ENCODE results near the gene SMIM21.

The SMIM21 gene

DNA sequence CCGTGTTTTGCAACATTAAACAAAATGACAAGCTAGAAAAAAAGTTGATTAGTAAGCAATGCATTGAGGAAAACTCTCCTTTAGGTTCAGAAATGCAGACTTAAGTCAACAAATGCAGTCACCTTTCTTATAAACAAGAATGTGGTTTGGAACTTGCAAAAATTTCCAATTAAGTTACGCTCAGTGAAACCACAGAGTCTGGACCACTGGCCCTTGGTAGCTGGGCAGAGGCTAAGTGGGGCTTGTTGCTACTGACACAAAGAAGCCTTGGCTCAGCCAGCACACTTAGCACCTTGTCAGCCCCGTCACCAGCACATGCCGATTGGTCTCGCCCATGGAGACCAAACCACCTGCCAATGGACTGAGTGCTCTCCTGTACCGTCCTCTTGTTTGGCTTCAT is 53.0 kb downstream of the SMIM21 start:
- TF ChIP-seq, protein P1, sequence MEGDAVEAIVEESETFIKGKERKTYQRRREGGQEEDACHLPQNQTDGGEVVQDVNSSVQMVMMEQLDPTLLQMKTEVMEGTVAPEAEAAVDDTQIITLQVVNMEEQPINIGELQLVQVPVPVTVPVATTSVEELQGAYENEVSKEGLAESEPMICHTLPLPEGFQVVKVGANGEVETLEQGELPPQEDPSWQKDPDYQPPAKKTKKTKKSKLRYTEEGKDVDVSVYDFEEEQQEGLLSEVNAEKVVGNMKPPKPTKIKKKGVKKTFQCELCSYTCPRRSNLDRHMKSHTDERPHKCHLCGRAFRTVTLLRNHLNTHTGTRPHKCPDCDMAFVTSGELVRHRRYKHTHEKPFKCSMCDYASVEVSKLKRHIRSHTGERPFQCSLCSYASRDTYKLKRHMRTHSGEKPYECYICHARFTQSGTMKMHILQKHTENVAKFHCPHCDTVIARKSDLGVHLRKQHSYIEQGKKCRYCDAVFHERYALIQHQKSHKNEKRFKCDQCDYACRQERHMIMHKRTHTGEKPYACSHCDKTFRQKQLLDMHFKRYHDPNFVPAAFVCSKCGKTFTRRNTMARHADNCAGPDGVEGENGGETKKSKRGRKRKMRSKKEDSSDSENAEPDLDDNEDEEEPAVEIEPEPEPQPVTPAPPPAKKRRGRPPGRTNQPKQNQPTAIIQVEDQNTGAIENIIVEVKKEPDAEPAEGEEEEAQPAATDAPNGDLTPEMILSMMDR (IDR thresholded peaks at IDR 0.05): no peak

DNA sequence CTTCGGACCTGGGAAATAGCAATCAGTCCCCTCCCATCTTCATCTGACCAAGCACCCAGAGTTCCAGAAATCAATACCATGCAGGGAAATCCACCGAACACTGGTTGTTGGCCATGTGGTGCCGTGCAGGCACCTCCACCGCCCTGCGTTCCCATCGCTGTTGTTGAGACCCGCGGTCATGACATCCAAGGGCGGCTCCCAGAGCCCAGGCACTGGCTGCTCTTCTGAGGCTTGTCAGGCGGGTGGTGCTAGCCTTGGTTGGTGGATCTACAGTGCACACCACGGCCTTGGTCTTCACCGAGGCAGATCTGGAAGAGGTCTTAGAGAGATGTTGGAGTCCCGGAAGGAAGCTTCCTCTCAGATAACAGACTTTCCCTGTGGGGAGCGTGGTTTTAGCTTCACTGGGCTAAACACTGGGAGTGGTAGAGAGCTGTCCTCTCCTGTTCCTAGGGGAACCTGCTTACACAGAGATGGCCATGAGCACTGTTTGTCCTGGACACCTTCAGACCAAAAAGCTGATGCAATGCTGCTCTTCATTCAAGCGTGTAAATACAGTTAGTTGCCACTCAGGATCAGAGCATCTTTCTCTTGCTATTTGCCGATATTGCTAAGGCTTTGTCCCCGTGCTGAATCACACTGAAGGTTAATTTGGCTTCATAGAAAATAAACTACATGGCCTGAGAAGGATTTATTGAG is 58.3 kb downstream of the SMIM21 start:
- TF ChIP-seq, protein P1 (IDR thresholded peaks at IDR 0.05): no peak

DNA sequence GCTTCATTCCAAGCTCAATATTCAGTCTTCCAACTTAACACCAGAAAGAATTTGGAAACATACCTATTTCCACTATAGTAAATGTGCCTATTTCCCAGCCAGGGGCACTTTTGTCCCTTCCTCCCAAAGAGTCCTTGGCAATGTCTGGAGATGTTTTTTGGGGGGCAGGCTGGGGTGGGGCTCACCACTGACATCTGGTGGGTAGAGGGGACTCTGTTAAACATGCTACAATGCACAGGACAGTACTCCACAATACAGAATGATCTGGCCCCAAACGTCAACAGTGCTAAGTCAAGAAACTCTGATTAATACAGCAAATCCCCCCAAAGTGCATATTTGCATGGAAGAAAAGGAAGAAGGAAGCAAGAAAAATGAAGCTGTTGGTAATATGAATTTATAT is 61.7 kb downstream of the SMIM21 start:
- TF ChIP-seq, protein P1 (IDR thresholded peaks at IDR 0.05): no peak; the same call in 1 of the 2 replicates

DNA sequence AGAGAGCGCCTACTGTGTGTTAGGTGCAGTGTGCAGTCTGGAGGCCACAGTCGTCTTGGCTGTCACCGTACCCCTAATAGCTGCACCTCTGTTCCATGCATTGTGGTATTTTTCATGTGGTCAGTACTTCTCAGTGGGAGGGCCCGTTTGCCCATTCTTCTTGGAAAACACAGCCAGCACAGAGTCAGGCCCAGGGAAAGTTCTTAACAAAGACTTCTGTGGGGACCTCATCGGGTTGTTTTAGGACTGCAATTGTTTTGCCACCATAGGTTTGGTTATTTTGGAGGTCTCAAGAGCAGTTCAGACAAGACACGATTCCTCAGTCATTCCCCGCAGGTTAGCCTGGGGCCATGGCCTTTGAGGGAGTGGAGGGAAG is 62.3 kb downstream of the SMIM21 start:
- TF ChIP-seq, protein P1 (IDR thresholded peaks at IDR 0.05): no peak

DNA sequence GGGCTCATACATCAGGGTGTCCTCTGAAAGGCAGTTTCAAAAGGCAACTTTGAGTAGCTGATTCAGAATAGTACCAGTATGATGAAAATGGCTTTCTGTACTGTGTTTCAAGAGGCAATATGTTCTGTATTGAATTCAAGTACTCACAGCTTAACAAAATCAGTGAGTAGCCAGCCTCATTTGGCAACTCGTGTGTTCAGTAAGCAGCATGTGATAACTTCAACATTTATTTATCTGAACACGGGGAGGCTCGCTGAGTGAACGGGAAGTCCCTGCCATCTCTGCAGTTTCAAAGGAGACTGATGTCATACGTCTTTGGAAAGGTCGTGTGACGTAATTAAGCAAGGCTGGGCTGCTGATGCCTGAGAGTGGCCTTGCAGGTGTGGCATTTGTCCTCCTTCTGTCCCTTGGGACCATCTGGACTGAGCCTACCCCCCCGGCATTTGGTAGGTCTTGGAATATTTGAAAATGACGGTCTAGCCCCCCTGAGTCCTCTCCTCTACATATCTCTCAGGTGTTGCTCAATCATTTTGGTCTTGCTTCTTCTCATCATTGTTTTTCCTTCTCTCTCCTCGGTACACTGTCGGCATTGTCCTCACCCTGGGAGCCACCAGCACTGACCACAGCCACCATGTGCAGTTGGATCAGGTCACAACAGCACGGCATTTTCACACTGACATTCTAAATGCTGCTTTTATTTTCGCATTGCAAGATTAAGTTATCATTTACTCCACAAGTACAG is 62.8 kb downstream of the SMIM21 start:
- TF ChIP-seq, protein P1 (IDR thresholded peaks at IDR 0.05): no peak

DNA sequence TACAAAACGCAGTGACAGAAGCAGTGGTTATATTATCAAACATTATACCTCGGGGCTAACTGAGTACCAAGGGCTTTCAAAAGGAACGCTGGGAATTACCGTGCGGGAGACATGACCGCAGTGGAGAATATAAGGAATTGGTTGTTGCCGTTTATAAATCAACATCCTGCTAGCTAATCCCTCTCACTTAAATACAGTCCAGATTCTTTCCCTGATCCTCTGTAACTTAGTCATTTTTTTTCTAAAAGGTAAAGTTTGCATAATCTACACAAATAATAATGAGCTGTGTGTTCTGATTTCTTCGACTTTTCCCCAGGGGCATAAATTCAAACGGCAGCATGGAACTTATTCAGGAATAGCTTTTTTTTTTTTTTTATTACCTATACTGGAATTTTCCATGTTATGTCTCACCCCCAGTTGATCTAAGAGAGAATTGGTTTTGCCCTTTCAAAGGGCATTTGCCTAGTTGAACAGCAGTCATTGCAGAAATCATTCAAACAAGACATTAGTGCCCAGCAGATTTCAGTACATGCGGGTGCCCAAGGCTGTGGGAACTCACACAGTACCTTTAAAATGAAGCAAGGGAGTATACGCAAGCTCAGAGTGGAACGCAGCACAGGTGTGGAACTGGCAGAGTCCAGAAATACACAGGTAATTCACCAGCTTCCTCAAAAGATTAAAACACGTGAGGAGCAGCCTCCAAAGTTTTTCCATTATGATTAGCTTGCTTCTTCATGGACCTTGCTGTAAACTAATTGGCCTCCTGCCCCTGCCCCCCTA is 63.9 kb downstream of the SMIM21 start:
- TF ChIP-seq, protein P1 (IDR thresholded peaks at IDR 0.05): no peak

DNA sequence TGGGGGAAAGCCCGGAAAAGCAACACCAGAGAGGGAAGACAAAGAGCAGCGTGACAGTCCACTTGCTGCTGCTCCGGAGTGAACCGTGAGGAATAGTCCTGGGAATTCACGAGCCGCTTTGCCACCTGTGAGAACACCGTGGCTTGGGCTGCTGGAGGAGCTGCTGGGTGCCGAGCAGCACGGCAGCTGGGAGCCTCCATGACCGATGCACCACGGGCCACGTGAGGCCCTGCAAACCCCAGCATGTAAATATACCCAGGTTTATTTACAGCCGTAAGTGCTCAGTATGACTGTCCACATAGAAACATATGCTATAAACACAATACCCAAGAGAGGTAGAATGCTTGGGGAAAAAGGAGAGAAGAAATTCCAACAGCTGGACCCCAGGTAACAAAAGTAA is 65.1 kb downstream of the SMIM21 start:
- TF ChIP-seq, protein P1 (IDR thresholded peaks at IDR 0.05): no peak

Data from LNCAP (cell line).